Measurements from ENCODE around the gene ABR. TPM values are rescaled to one million over a fixed set of nuclear protein-coding genes. Genes with fewer than 3 reads are reported as not detected.
"Not testable (repeated sequence)": the region's sequence is repeated elsewhere in the genome, so short reads cannot be mapped to it uniquely, and the experiment has no call there.

ABR gene
- total RNA-seq, 1 donor from 2014 or later, result 110 TPM

- Mint-ChIP-seq H3K27me3 (ENCODE audit: unreplicated experiment) (no peaks in the 10 kb centered on the region), H3K9me3 (ENCODE audit: unreplicated experiment) (no peaks in the 10 kb centered on the region), H3K27ac (ENCODE audit: unreplicated experiment) (no peak overlapping the region)
These were observed 25.8 kb downstream of the ABR start for GRCh38 chr17:1153795-1154546.

GRCh38 chr17:1152582-1152981 lies 27.2 kb downstream of the ABR start:
- H3K36me3 Mint-ChIP-seq (ENCODE audit: unreplicated experiment), result peaks cover 12% of the 10 kb centered on the region
- H3K4me3 Mint-ChIP-seq (ENCODE audit: unreplicated experiment); H3K27ac Mint-ChIP-seq (ENCODE audit: unreplicated experiment); H3K27me3 Mint-ChIP-seq (ENCODE audit: unreplicated experiment); H3K9me3 Mint-ChIP-seq (ENCODE audit: unreplicated experiment); DNase-seq (ENCODE audit: extremely low spot score, unreplicated experiment); H3K4me1 Mint-ChIP-seq (ENCODE audit: unreplicated experiment): not testable (repeated sequence)

More at GRCh38 chr17:1153795-1154546, 25.8 kb downstream of the ABR start:
- DNase-seq (ENCODE audit: extremely low spot score, unreplicated experiment), result no peak
- Mint-ChIP-seq H3K4me1 (ENCODE audit: unreplicated experiment) (peaks cover 3% of the 10 kb centered on the region), H3K36me3 (ENCODE audit: unreplicated experiment) (peaks cover 15% of the 10 kb centered on the region), H3K4me3 (ENCODE audit: unreplicated experiment) (no peak overlapping the region)
- no peak for TF ChIP-seq CTCF (IDR thresholded peaks at IDR 0.05)

- no peaks in the 10 kb centered on the region for H3K9me3 Mint-ChIP-seq (ENCODE audit: unreplicated experiment)
- no peak for DNase-seq (ENCODE audit: extremely low spot score, unreplicated experiment)
- TF ChIP-seq CTCF (IDR thresholded peaks at IDR 0.05), result no peak
- H3K4me1 Mint-ChIP-seq (ENCODE audit: unreplicated experiment), result peaks cover 5% of the 10 kb centered on the region
- H3K36me3 Mint-ChIP-seq (ENCODE audit: unreplicated experiment), result peaks cover 10% of the 10 kb centered on the region
- no peak overlapping the region for H3K4me3 Mint-ChIP-seq (ENCODE audit: unreplicated experiment)
- H3K27me3 Mint-ChIP-seq (ENCODE audit: unreplicated experiment), result no peaks in the 10 kb centered on the region
- H3K27ac Mint-ChIP-seq (ENCODE audit: unreplicated experiment), result no peak overlapping the region
These were observed 28.7 kb downstream of the ABR start for GRCh38 chr17:1150863-1151600.

GRCh38 chr17:1149869-1150268 lies 29.9 kb downstream of the ABR start:
- H3K27ac Mint-ChIP-seq (ENCODE audit: unreplicated experiment), result no peak overlapping the region
- H3K27me3 Mint-ChIP-seq (ENCODE audit: unreplicated experiment), result no peaks in the 10 kb centered on the region
- no peak overlapping the region for H3K4me3 Mint-ChIP-seq (ENCODE audit: unreplicated experiment)
- no peaks in the 10 kb centered on the region for H3K9me3 Mint-ChIP-seq (ENCODE audit: unreplicated experiment)
- no peak for TF ChIP-seq CTCF (IDR thresholded peaks at IDR 0.05)
- DNase-seq (ENCODE audit: extremely low spot score, unreplicated experiment), result no peak
- H3K36me3 Mint-ChIP-seq (ENCODE audit: unreplicated experiment), result peaks cover 10% of the 10 kb centered on the region
- peaks cover 5% of the 10 kb centered on the region for H3K4me1 Mint-ChIP-seq (ENCODE audit: unreplicated experiment)

GRCh38 chr17:1147664-1148063 lies 32.1 kb downstream of the ABR start:
- no peaks in the 10 kb centered on the region for H3K27me3 Mint-ChIP-seq (ENCODE audit: unreplicated experiment)
- H3K9me3 Mint-ChIP-seq (ENCODE audit: unreplicated experiment), result no peaks in the 10 kb centered on the region
- no peak overlapping the region for H3K4me3 Mint-ChIP-seq (ENCODE audit: unreplicated experiment)
- peak; percentile 54 for TF ChIP-seq CTCF (IDR thresholded peaks at IDR 0.05)
- H3K36me3 Mint-ChIP-seq (ENCODE audit: unreplicated experiment), result peaks cover 10% of the 10 kb centered on the region
- H3K27ac Mint-ChIP-seq (ENCODE audit: unreplicated experiment), result no peak overlapping the region
- peak; percentile 85 for DNase-seq (ENCODE audit: extremely low spot score, unreplicated experiment)
- peaks cover 10% of the 10 kb centered on the region for H3K4me1 Mint-ChIP-seq (ENCODE audit: unreplicated experiment)

All from osteocyte (in vitro differentiated cells).